ENCODE data around the gene SHCBP1L. TPM values are rescaled to one million over a fixed set of nuclear protein-coding genes. Genes with fewer than 3 reads are reported as not detected.
A peak's percentile ranks its signal among the peaks of the same experiment; 100 is the strongest.

The SHCBP1L gene
- total RNA-seq, 3 donors from 2014 or later: not detected

DNA sequence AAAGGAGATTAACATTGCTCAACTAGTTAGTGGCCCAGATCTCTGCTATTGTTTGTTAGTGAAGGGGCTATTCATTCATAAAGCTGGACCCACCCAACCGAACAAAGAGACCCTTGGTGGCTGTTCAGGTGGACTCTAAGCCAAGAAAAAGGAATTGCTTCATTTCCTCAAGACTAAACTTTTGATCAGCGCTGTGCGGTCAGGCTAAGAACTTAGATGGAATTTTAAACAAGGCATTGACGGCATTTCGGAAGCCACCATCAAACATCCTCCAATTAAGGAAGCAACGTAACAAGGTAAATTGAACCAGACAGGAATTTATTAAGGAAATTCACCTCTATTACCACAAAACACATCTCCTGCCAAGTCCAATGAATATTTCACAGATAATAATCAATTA is 19.9 kb upstream of the SHCBP1L start:
- Mint-ChIP-seq H3K27me3 (ENCODE audit: low read depth) (peaks cover 2% of the 10 kb centered on the region), H3K4me3 (no peak overlapping the region), H3K36me3 (ENCODE audit: insufficient read depth) (no peaks in the 10 kb centered on the region), H3K9me3 (no peaks in the 10 kb centered on the region), H3K4me1 (ENCODE audit: low read depth) (no peaks in the 10 kb centered on the region)
- ATAC-seq (no peak), DNase-seq (no peak)

DNA sequence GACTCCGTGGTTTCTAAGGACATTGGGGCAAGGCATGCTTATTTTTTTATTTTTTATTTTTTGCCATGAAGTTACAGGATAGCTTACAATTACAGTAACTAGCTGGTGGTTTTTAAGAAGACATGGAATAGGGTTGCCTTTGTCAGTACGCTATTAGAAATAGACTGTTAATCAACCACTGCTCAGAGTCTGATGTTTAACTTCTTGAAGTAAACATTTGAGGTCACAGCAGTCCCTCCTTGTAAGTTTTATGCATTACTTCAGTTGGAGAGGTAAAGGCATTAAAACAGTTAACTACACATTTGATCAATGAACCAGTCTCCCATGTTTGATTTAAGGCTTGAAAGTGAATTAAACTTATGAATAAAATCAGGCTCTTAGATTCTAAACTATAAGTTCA is 19.3 kb upstream of the SHCBP1L start:
- Mint-ChIP-seq H3K4me3 (no peak overlapping the region), H3K4me1 (ENCODE audit: low read depth) (no peaks in the 10 kb centered on the region), H3K36me3 (ENCODE audit: insufficient read depth) (no peaks in the 10 kb centered on the region), H3K9me3 (no peaks in the 10 kb centered on the region), H3K27me3 (ENCODE audit: low read depth) (peaks cover 2% of the 10 kb centered on the region)
- ATAC-seq (no peak), DNase-seq (no peak)

DNA sequence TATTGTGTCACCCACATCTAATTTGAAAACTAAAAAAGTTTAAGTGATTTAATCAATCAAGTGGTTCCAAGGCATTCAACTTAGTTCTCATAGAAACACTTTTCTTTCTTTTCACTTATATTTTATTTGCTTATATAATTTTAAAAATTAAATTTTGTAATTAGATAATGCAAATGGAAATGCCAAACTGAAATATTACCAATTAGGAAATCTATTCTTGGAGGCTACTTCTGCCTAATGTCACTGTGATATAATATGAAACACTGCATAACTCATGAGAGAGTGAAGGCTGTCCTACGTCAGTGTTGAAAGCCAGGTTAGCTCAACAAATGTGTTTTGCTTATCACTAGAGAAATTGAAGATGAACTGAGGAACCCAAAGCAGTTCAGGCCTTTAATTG is 18.3 kb upstream of the SHCBP1L start:
- no peaks in the 10 kb centered on the region for H3K36me3 Mint-ChIP-seq (ENCODE audit: insufficient read depth)
- ATAC-seq: no peak
- peaks cover 2% of the 10 kb centered on the region for H3K27me3 Mint-ChIP-seq (ENCODE audit: low read depth)
- H3K4me3 Mint-ChIP-seq: no peak overlapping the region
- H3K9me3 Mint-ChIP-seq: no peaks in the 10 kb centered on the region
- H3K4me1 Mint-ChIP-seq (ENCODE audit: low read depth): no peaks in the 10 kb centered on the region
- no peak for DNase-seq

DNA sequence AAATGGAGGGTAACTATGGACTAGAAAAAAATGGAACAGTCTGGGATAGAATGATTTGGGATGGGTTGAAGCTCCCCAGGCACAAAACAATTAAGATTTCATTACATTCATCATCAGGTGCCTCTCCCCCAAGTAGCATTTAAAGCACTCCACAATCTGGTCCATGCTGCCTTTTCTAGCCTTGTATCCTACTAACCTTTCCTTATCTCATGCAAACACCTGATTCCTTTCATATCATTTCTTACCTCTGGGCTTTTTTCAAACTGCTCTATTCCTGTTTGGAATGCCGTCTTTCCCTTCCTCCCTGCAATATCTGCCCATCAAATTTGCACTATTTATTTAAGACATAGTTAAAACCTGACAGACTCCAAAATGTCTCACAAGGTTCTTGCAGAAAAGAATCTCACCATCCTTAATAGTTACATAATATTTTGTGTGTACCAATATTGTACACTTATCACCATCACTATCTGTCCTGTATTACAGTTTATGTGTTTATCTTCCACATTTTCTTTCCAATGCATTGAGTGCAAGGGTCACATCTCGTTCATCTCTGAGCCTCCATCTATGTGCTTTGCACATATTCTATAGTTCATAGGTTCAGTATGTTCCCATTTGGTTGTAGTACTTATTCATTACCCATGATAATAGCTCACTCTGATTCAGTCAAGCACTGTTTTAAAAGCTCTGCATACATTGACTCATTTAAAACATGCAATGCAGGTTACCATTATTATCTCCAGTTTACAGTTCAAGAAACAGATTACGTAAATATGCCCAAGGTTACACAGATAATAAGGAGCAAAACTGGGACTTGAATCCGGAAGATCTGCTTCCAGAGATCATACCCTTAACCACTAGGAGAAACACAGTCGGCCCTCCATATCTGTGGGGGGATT is 16.1 kb upstream of the SHCBP1L start:
- ATAC-seq (no peak), DNase-seq (no peak)
- Mint-ChIP-seq H3K4me1 (ENCODE audit: low read depth) (no peaks in the 10 kb centered on the region), H3K9me3 (no peaks in the 10 kb centered on the region), H3K4me3 (no peak overlapping the region), H3K36me3 (ENCODE audit: insufficient read depth) (no peaks in the 10 kb centered on the region), H3K27me3 (ENCODE audit: low read depth) (peaks cover 5% of the 10 kb centered on the region)

DNA sequence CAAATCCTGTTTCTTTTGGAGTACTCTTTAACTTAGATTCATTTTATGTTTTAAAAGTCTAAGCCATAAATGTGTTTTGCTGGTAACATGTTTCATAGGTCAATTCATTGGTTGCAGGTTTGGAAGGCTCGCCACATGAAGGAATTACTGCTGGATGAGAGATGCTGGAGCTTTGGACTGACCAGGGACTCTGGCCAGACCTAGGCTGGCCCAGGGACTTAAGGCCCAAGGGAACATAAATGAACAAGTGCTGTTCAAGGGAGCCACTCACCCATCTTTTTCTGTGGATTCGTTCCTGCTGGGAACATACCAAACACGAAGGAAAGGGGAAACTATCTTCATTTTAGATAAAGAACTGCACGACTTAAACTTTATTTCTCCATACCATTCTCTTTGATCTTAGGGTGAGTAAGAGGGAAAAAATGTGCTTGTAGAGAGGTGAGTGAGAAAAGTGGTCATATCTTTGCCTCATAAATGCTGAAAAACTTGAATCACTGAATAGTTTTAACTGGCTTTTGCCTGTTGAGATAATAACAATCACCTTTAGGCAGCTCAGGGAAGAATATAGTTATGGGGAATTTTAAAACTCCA is 15.3 kb upstream of the SHCBP1L start:
- peaks cover 5% of the 10 kb centered on the region for H3K27me3 Mint-ChIP-seq (ENCODE audit: low read depth)
- ATAC-seq (no peak), DNase-seq (no peak)
- H3K4me1 Mint-ChIP-seq (ENCODE audit: low read depth): no peaks in the 10 kb centered on the region
- H3K4me3 Mint-ChIP-seq: no peak overlapping the region
- H3K36me3 Mint-ChIP-seq (ENCODE audit: insufficient read depth): no peaks in the 10 kb centered on the region
- H3K9me3 Mint-ChIP-seq: no peaks in the 10 kb centered on the region

DNA sequence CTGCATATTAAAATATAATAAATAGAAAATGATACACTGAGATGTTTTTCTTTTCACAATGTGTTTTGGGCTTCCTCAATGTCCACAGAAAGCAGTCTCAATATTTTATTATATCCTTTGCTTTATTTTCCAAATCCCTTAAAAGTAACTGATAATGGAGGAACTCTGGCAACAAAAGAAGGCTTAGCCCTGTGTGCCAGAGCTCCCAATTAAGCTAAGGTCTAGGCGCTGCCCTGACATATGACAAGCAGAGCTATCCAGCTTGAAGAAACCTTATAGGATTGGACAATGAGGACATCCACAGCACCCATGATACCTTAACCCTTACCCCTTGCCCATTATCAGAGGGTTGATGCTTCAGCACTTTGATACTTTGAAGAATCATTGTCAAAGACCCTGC is 12.9 kb upstream of the SHCBP1L start:
- no peak overlapping the region for H3K4me3 Mint-ChIP-seq
- DNase-seq (no peak), ATAC-seq (no peak)
- no peaks in the 10 kb centered on the region for H3K9me3 Mint-ChIP-seq
- H3K36me3 Mint-ChIP-seq (ENCODE audit: insufficient read depth): no peaks in the 10 kb centered on the region
- peaks cover 3% of the 10 kb centered on the region for H3K4me1 Mint-ChIP-seq (ENCODE audit: low read depth)
- H3K27me3 Mint-ChIP-seq (ENCODE audit: low read depth): peaks cover 16% of the 10 kb centered on the region

DNA sequence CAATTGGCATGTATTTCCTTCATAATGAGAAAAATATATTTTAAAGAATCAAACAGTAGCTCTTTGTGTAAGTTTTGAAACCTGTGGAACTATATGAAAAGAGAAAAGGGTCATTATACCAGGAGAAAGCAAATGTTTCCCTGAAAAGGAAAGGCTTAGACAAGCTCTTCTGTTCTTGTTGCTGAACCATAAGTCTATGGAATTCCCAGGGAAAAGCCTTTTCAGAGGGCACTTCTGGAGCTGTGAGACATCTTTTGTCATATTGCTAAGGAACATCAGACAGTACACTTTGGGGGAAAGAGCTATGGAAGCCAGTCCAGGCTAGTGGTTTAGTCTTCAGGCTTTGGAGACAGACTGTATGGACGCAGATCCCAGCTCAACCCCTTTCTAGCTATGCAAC is 12.1 kb upstream of the SHCBP1L start:
- H3K27me3 Mint-ChIP-seq (ENCODE audit: low read depth): peaks cover 17% of the 10 kb centered on the region
- ATAC-seq: no peak

DNA sequence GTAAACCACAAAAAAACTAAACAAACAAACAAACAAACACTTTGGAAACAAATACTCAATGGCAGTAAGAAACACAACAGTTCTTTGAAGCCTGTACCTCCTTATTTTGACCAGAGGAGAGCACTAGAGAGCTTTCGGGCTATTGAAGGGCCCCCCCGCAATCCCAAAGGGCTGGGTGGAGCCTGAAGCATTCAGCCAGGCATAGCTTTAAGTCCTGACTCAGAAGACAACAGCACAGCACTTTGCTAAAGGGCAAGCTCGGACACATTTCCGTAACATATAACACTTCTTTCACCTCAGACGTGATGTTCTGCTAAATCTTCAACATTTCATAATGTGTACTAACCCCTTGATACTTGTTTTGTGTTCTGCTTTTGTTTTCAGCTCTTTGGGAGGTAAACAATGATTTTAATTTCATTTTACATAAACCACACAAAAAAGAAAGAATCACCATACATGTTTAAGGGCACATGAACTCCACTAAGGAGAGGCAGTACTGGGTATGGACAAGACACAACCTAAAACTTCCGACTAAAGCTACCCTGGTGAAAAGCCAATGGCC is 9.7 kb upstream of the SHCBP1L start:
- no peak for DNase-seq
- Mint-ChIP-seq H3K36me3 (ENCODE audit: insufficient read depth) (no peaks in the 10 kb centered on the region), H3K4me1 (ENCODE audit: low read depth) (peaks cover 3% of the 10 kb centered on the region), H3K4me3 (no peak overlapping the region), H3K27me3 (ENCODE audit: low read depth) (peaks cover 22% of the 10 kb centered on the region), H3K9me3 (no peaks in the 10 kb centered on the region)
- ATAC-seq: peak; percentile 63 to 66

More for the DNA sequence above, 12.1 kb upstream of the SHCBP1L start:
- Mint-ChIP-seq H3K36me3 (ENCODE audit: insufficient read depth) (no peaks in the 10 kb centered on the region), H3K9me3 (no peaks in the 10 kb centered on the region), H3K4me3 (no peak overlapping the region), H3K4me1 (ENCODE audit: low read depth) (peaks cover 3% of the 10 kb centered on the region)
- DNase-seq: no peak

DNA sequence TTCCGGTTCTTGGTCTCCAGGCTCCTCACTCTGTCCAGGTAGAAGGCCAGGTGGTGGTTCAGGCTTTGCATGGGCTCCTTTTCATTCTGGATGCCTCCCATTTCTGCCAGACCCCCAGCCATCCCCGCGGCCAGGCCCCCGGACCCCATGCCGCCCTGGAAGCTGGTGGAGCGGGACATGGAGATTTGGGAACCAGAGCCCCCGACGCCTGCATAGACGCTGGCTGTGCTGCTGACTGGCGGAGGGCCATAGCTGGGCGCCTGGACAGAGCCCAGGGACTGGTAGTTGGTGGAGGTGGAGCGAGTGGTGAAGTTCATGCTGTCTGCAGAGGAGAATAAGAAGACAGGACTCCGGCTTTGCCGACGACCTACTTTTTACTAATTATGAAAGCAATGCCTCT is 7.1 kb upstream of the SHCBP1L start:
- ATAC-seq (no peak), DNase-seq (no peak)
- no peaks in the 10 kb centered on the region for H3K9me3 Mint-ChIP-seq
- H3K27me3 Mint-ChIP-seq (ENCODE audit: low read depth): peaks cover 23% of the 10 kb centered on the region
- no peak overlapping the region for H3K4me3 Mint-ChIP-seq
- H3K36me3 Mint-ChIP-seq (ENCODE audit: insufficient read depth): no peaks in the 10 kb centered on the region
- H3K4me1 Mint-ChIP-seq (ENCODE audit: low read depth): peaks cover 3% of the 10 kb centered on the region

DNA sequence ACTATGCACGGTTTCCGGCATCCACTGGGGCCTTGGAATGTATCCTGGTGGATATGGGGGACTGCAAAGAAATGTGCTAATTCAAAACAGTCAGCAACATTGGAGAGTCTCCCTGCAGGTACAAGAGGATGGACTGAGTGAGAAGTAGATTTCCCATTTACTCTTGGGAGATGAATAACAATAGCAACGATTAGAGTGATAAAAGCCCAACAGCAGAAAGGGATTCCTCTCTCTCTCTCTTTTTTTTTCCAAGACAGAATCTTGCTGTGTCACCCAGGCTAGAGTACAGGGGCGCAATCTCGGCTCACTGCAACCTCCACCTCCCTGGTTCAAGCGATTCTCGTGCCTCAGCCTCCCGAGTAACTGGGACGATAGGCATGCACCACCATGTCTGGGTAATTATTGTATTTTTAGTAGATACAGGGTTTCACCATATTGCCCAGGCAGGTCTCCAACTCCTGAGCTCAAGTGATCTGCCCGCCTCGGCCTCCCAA is 5.0 kb upstream of the SHCBP1L start:
- DNase-seq: no peak
- no peak overlapping the region for H3K4me3 Mint-ChIP-seq
- H3K9me3 Mint-ChIP-seq: no peaks in the 10 kb centered on the region
- peaks cover 3% of the 10 kb centered on the region for H3K4me1 Mint-ChIP-seq (ENCODE audit: low read depth)
- no peak for ATAC-seq
- H3K27me3 Mint-ChIP-seq (ENCODE audit: low read depth): peaks cover 35% of the 10 kb centered on the region
- no peaks in the 10 kb centered on the region for H3K36me3 Mint-ChIP-seq (ENCODE audit: insufficient read depth)

DNA sequence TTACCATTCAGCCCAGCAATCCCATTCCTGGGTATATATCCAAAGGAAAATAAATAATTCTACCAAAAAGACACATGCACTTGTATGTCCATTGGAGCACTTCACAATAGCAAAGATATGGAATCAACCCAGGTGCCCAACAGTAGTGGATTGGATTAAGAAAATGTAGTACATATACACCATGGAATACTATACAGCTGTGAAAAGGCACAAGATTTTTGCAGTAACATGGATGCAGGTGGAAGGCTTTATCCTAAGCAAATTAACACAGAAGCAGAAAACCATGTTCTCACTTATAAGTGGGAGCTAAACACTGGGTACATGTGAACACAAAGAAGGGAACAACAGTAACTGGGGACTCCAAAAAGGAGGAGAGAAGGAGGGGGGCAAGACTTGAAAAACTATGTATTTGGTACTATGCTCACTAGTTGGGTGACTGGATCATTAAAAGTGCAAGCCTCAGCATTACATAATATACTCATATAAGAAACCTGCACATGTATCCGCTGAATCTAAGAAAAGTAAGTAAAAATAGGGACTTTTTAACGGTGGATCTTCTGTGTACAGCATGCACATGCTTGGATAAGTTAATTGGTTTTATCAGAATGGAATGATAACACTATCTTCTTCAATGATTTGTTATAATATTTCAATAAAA is 3.9 kb upstream of the SHCBP1L start:
- H3K4me1 Mint-ChIP-seq (ENCODE audit: low read depth): no peaks in the 10 kb centered on the region
- no peak overlapping the region for H3K4me3 Mint-ChIP-seq
- peaks cover 37% of the 10 kb centered on the region for H3K27me3 Mint-ChIP-seq (ENCODE audit: low read depth)

DNA sequence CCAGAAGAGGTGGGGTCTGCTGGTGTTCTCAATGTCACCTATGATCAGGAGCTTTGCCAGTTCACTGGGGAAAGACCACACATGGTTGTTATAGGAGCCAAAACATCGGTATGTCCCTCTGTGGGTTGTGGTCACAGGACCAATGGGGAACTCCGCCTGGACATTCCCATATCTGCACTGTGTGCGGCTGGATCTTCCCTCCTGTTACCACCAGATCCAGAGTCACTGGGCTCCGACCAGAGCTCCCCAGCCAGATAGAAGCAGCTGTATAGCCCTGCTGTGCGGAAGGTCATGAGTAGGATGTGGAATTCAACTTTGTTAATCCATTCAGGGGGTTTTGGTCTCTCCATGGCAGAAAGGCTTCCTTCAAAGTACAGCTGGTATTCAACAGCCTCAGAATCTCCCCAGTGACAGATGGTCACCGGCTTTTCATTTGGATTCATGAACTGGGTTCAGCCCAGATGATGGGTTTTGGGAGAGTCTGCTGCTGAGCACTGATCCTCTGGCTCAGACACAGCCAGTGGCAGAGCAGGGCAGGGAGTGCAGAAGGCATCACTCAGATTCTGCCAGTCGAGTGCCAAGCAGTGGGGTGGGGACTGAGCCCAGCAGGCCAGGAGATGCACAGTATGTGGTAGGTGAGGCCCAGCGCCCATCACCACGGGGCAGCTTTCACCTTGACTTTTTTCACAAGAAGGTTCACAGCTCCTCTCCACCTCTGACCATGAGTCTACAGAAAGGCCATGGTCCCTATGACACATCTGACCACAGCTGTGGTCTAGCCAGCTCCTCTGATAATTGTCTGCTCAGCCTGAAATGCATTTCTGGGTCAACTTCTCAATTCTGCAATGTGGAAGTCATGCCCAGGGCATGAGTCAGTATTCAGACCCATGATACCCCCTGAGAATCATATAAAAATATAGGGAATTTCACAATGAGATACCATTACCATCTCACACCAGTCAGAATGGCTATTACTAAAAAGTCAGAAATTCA is 2.9 kb upstream of the SHCBP1L start:
- DNase-seq: no peak
- no peaks in the 10 kb centered on the region for H3K9me3 Mint-ChIP-seq
- no peak for ATAC-seq
- no peak overlapping the region for H3K4me3 Mint-ChIP-seq
- H3K27me3 Mint-ChIP-seq (ENCODE audit: low read depth): peaks cover 36% of the 10 kb centered on the region
- H3K36me3 Mint-ChIP-seq (ENCODE audit: insufficient read depth): no peaks in the 10 kb centered on the region
- H3K4me1 Mint-ChIP-seq (ENCODE audit: low read depth): no peaks in the 10 kb centered on the region

More for the DNA sequence above, 3.9 kb upstream of the SHCBP1L start:
- ATAC-seq: no peak
- Mint-ChIP-seq H3K9me3 (no peaks in the 10 kb centered on the region), H3K36me3 (ENCODE audit: insufficient read depth) (no peaks in the 10 kb centered on the region)
- no peak for DNase-seq

DNA sequence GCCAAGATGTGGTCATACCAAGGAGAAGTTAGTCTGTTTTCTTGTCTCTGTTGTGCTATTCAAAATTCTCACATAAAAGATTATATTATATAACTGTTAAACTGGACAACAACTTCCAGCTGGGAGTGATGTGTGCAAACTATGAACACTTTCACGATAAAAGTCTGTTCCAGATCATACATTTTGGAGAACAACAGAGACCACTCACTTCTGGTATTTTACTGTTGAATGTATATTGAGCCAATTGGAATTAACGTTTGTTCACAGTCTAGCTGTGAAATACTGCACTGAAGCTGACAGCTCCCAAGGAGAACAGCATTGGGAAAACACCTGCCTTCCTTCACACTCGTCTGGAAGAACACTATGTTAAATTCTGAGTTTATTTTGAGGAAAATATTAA is 860 bp upstream of the SHCBP1L start:
- no peak overlapping the region for H3K4me3 Mint-ChIP-seq
- H3K36me3 Mint-ChIP-seq (ENCODE audit: insufficient read depth): no peaks in the 10 kb centered on the region
- peaks cover 34% of the 10 kb centered on the region for H3K27me3 Mint-ChIP-seq (ENCODE audit: low read depth)
- DNase-seq (no peak), ATAC-seq (no peak)
- no peaks in the 10 kb centered on the region for H3K4me1 Mint-ChIP-seq (ENCODE audit: low read depth)
- no peaks in the 10 kb centered on the region for H3K9me3 Mint-ChIP-seq

Measured in activated T-cell treated with anti-CD3 and anti-CD28 coated beads, Interleukin-2, amount 50 U/mL, for 4 hours (primary cell).